ENCODE measurements around the gene SURF1.
"Not testable (repeated sequence)": the region's sequence is repeated elsewhere in the genome, so short reads cannot be mapped to it uniquely, and the experiment has no call there.

Gene SURF1

GRCh38 chr9:133383438-133383837 lies 27.2 kb upstream of the SURF1 start:
- DNase-seq (ENCODE audit: low spot score): no peak

GRCh38 chr9:133382507-133383141 lies 26.3 kb upstream of the SURF1 start:
- no peak for DNase-seq (ENCODE audit: low spot score)

- DNase-seq (ENCODE audit: low spot score): no peak
These were observed 24.4 kb upstream of the SURF1 start for GRCh38 chr9:133380734-133381133.

- DNase-seq (ENCODE audit: low spot score): no peak
These were observed 23.1 kb upstream of the SURF1 start for GRCh38 chr9:133379153-133380086.

- no peak for DNase-seq (ENCODE audit: low spot score)
These were observed 22.2 kb upstream of the SURF1 start for GRCh38 chr9:133378408-133378962.

- DNase-seq (ENCODE audit: low spot score): no peak
These were observed 21.5 kb upstream of the SURF1 start for GRCh38 chr9:133377721-133378216.

- DNase-seq (ENCODE audit: low spot score): not testable (repeated sequence)
These were observed 21.0 kb upstream of the SURF1 start for GRCh38 chr9:133377280-133377679.

GRCh38 chr9:133375724-133376654 lies 19.7 kb upstream of the SURF1 start, which contains the start of the genes STKLD1 and SURF4:
TSS of gene STKLD1 (plus strand) at chr9:133376366. CDS start at chr9:133376474, 108 bp downstream.
TSS of gene SURF4 (minus strand) at chr9:133376060. CDS start at chr9:133375969, 91 bp downstream.
- DNase-seq (ENCODE audit: low spot score): peak; percentile 95

- DNase-seq (ENCODE audit: low spot score): no peak
These were observed 18.9 kb upstream of the SURF1 start for GRCh38 chr9:133375116-133375723.

GRCh38 chr9:133374612-133375115 lies 18.4 kb upstream of the SURF1 start:
- DNase-seq (ENCODE audit: low spot score): peak; percentile 62

- DNase-seq (ENCODE audit: low spot score): no peak
These were observed 15.9 kb upstream of the SURF1 start for GRCh38 chr9:133372144-133372543.

GRCh38 chr9:133371261-133371711 lies 15.0 kb upstream of the SURF1 start:
- DNase-seq (ENCODE audit: low spot score): peak; percentile 79

GRCh38 chr9:133370685-133371084 lies 14.4 kb upstream of the SURF1 start:
- peak; percentile 69 for DNase-seq (ENCODE audit: low spot score)

- no peak for DNase-seq (ENCODE audit: low spot score)
These were observed 13.6 kb upstream of the SURF1 start for GRCh38 chr9:133369933-133370332.

GRCh38 chr9:133369422-133369821 lies 13.1 kb upstream of the SURF1 start:
- DNase-seq (ENCODE audit: low spot score): no peak

GRCh38 chr9:133368249-133368881 lies 12.1 kb upstream of the SURF1 start:
- DNase-seq (ENCODE audit: low spot score): no peak

GRCh38 chr9:133367778-133368177 lies 11.5 kb upstream of the SURF1 start:
- no peak for DNase-seq (ENCODE audit: low spot score)

- no peak for DNase-seq (ENCODE audit: low spot score)
These were observed 10.9 kb upstream of the SURF1 start for GRCh38 chr9:133367221-133367620.

- DNase-seq (ENCODE audit: low spot score): no peak
These were observed 10.1 kb upstream of the SURF1 start for GRCh38 chr9:133366435-133366834.

GRCh38 chr9:133362359-133363044 lies 6.2 kb upstream of the SURF1 start:
- no peak for DNase-seq (ENCODE audit: low spot score)
